ENCODE data around the gene AGPAT3. TPM values are rescaled to one million over a fixed set of nuclear protein-coding genes. Genes with fewer than 3 reads are reported as not detected.

The AGPAT3 gene
- total RNA-seq, 1 donor from 2014 or later, result 45.4 TPM

GRCh38 chr21:43851593-43851992 is 13.4 kb upstream of the AGPAT3 start:
- Mint-ChIP-seq H3K27me3 (ENCODE audit: low read depth) (peaks cover 9% of the 10 kb centered on the region), H3K27ac (ENCODE audit: unreplicated experiment) (no peak overlapping the region), H3K4me3 (ENCODE audit: unreplicated experiment) (no peak overlapping the region), H3K9me3 (ENCODE audit: low read depth) (no peaks in the 10 kb centered on the region), H3K36me3 (ENCODE audit: low read depth) (no peaks in the 10 kb centered on the region), H3K4me1 (ENCODE audit: low read depth) (no peaks in the 10 kb centered on the region)
- no peak for TF ChIP-seq CTCF (IDR thresholded peaks at IDR 0.05)
- no peak for DNase-seq (ENCODE audit: low spot score)

DNA sequence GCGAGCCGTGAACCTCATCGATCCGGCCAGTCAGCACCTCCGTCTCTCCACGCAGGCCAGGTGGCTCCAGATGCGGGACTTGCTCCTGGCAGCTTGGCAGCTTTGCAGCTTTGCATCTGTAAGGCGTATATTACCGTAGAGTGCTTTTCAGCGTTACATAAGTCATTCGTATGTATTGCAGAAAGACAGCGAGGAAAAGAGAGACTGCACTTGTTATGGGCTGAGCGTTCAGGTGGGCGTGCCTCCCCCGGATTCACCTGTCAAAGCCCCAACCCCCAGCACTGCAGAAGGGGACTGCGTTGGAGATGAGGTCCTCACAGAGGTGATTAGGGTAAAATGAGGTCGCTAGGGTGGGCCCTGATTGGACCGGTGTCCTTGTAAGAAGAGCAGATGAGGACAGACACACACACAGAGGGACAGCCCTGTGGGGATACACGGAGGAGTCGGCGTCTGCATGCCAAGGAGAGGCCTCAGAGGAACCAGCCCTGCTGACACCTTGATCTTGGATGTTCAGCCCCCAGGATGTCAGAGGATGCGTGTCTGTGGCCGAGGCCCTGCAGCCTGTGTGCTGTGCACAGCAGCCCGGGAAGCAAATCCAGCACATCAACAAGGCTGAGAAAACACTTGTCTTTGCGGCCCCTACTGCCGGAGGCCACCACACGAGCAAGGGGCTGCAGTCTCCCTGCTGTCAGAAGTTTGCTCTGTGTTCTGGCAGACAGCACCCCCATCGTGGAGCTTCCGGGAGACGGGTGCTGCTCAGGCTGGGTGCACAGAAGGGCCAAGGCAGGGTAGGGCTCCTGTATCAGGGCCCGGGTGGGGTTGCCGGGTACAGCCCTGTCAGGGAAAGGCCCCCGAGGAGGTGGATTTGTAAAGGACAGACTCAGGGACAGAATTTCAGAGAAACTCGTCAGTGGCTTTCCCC is 10.9 kb upstream of the AGPAT3 start:
- Mint-ChIP-seq H3K36me3 (ENCODE audit: low read depth) (no peaks in the 10 kb centered on the region), H3K27ac (ENCODE audit: unreplicated experiment) (no peak overlapping the region), H3K9me3 (ENCODE audit: low read depth) (no peaks in the 10 kb centered on the region), H3K4me3 (ENCODE audit: unreplicated experiment) (no peak overlapping the region), H3K4me1 (ENCODE audit: low read depth) (no peaks in the 10 kb centered on the region), H3K27me3 (ENCODE audit: low read depth) (peaks cover 9% of the 10 kb centered on the region)
- TF ChIP-seq CTCF (IDR thresholded peaks at IDR 0.05), result no peak
- no peak for DNase-seq (ENCODE audit: low spot score)

GRCh38 chr21:43854773-43855633 is 10.0 kb upstream of the AGPAT3 start:
- no peak overlapping the region for H3K27ac Mint-ChIP-seq (ENCODE audit: unreplicated experiment)
- peaks cover 9% of the 10 kb centered on the region for H3K27me3 Mint-ChIP-seq (ENCODE audit: low read depth)
- no peaks in the 10 kb centered on the region for H3K4me1 Mint-ChIP-seq (ENCODE audit: low read depth)
- no peak for TF ChIP-seq CTCF (IDR thresholded peaks at IDR 0.05)
- no peaks in the 10 kb centered on the region for H3K36me3 Mint-ChIP-seq (ENCODE audit: low read depth)
- no peak overlapping the region for H3K4me3 Mint-ChIP-seq (ENCODE audit: unreplicated experiment)
- H3K9me3 Mint-ChIP-seq (ENCODE audit: low read depth), result no peaks in the 10 kb centered on the region
- DNase-seq (ENCODE audit: low spot score), result no peak

- peaks cover 9% of the 10 kb centered on the region for H3K27me3 Mint-ChIP-seq (ENCODE audit: low read depth)
- no peaks in the 10 kb centered on the region for H3K36me3 Mint-ChIP-seq (ENCODE audit: low read depth)
- no peak overlapping the region for H3K4me3 Mint-ChIP-seq (ENCODE audit: unreplicated experiment)
- H3K9me3 Mint-ChIP-seq (ENCODE audit: low read depth), result no peaks in the 10 kb centered on the region
- no peak for DNase-seq (ENCODE audit: low spot score)
- H3K4me1 Mint-ChIP-seq (ENCODE audit: low read depth), result no peaks in the 10 kb centered on the region
- no peak for TF ChIP-seq CTCF (IDR thresholded peaks at IDR 0.05)
- H3K27ac Mint-ChIP-seq (ENCODE audit: unreplicated experiment), result no peak overlapping the region
These were observed 9.1 kb upstream of the AGPAT3 start for GRCh38 chr21:43855955-43856354.
